Myocyte (in vitro differentiated cells): ENCODE measurements around the gene COL4A2. TPM values are rescaled to one million over a fixed set of nuclear protein-coding genes. Genes with fewer than 3 reads are reported as not detected.
A peak's percentile ranks its signal among the peaks of the same experiment; 100 is the strongest.
"Not testable (repeated sequence)": the region's sequence is repeated elsewhere in the genome, so short reads cannot be mapped to it uniquely, and the experiment has no call there.

ENCODE experiments used
- DNase-seq: peaks from one replicate; pipeline ENCODE4 v3.0.0-alpha.2; 2012; ENCODE audit warnings: low read depth
- total RNA-seq: library from RNA; depleted of rRNA; stranded (reverse); fragments of >200 nt; gene quantifications from 2 replicates; pipeline ENCODE4 v1.2.3, GENCODE V29; 2014

Gene COL4A2
- total RNA-seq, 1 donor from 2014 or later: 71.7 TPM

GRCh38 chr13:110306340-110306959 lies 634 bp upstream of the COL4A2 start:
- DNase-seq: peak; percentile 55

- peak; percentile 53 for DNase-seq
Observed at GRCh38 chr13:110307767-110308655, 927 bp downstream of the COL4A2 start.

GRCh38 chr13:110308656-110309359 lies 1.7 kb downstream of the COL4A2 start:
- no peak for DNase-seq

- no peak for DNase-seq
Observed at GRCh38 chr13:110309661-110310524, 2.8 kb downstream of the COL4A2 start.

GRCh38 chr13:110310541-110311442 lies 3.7 kb downstream of the COL4A2 start:
- no peak for DNase-seq

GRCh38 chr13:110311443-110312338 lies 4.6 kb downstream of the COL4A2 start:
- DNase-seq: no peak

GRCh38 chr13:110312339-110313031 lies 5.4 kb downstream of the COL4A2 start:
- peak; percentile 30 for DNase-seq

- not testable (repeated sequence) for DNase-seq
Observed at GRCh38 chr13:110313261-110313660, 6.2 kb downstream of the COL4A2 start.

- not testable (repeated sequence) for DNase-seq
Observed at GRCh38 chr13:110313733-110314132, 6.6 kb downstream of the COL4A2 start.

GRCh38 chr13:110314516-110315245 lies 7.6 kb downstream of the COL4A2 start:
- no peak for DNase-seq

GRCh38 chr13:110316196-110316595 lies 9.1 kb downstream of the COL4A2 start:
- DNase-seq: no peak

GRCh38 chr13:110317093-110317492 lies 10.0 kb downstream of the COL4A2 start:
- DNase-seq: no peak

- DNase-seq: no peak
Observed at GRCh38 chr13:110317496-110318195, 10.6 kb downstream of the COL4A2 start.

GRCh38 chr13:110318920-110319319 lies 11.8 kb downstream of the COL4A2 start:
- no peak for DNase-seq

- no peak for DNase-seq
Observed at GRCh38 chr13:110319397-110319773, 12.3 kb downstream of the COL4A2 start.

- no peak for DNase-seq
Observed at GRCh38 chr13:110319774-110320509, 12.9 kb downstream of the COL4A2 start.
